Measurements from ENCODE around the gene CASZ1.
A peak's percentile ranks its signal among the peaks of the same experiment; 100 is the strongest.

CASZ1 gene

DNA sequence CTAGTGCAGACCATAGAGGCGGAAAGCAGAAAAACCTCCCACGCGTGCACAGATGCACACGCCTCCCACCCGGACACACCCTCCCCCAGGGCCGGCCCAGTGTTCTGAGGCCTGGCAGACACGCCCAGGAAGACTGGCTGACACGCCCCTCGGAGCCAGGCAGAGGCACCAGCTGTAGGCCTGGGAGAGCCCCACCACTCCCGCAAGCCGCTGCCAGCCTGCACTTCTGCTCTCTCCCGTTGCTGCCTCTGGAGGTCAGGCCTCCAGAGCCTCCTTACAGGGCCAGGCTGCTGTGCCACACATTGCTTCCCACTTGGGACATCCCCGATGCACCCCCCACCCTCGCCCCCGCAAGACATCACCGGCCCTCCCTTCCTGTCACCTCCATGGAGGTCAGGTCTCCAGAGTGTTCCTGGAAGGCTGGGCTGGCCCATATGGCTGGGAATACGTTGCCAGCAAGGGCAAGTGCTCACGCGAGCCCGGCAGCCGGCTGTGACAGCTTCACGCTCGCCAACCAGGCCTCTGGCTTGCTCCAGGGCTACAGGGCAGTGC lies 40.4 kb downstream of the CASZ1 start:
- H3K4me3 ChIP-seq (ENCODE audit: low read depth in 1 of 2, low read length in 2 of 2): no peak overlapping the region
- peak overlapping the region; percentile 4 to 12 for H3K9ac ChIP-seq (ENCODE audit: low read depth in 1 of 2, low read length in 2 of 2)
- H3K9me3 ChIP-seq (ENCODE audit: control insufficient read depth in 1 of 2, low read length in 2 of 2): no peaks in the 10 kb centered on the region
- H3K27me3 ChIP-seq (ENCODE audit: control insufficient read depth in 1 of 2, insufficient read depth in 2 of 2, low read length in 2 of 2): no peaks in the 10 kb centered on the region
- H3K4me1 ChIP-seq (ENCODE audit: control insufficient read depth in 1 of 2, insufficient read depth in 2 of 2, low read length in 2 of 2): peaks cover 56 to 65% of the 10 kb centered on the region in 2 donors
- H3K36me3 ChIP-seq (ENCODE audit: control insufficient read depth in 1 of 2, insufficient read depth in 2 of 2, low read length in 2 of 2): peaks cover 7 to 18% of the 10 kb centered on the region in 2 donors
- peak overlapping the region; percentile 23 for H3K27ac ChIP-seq (ENCODE audit: low read depth, low read length)

DNA sequence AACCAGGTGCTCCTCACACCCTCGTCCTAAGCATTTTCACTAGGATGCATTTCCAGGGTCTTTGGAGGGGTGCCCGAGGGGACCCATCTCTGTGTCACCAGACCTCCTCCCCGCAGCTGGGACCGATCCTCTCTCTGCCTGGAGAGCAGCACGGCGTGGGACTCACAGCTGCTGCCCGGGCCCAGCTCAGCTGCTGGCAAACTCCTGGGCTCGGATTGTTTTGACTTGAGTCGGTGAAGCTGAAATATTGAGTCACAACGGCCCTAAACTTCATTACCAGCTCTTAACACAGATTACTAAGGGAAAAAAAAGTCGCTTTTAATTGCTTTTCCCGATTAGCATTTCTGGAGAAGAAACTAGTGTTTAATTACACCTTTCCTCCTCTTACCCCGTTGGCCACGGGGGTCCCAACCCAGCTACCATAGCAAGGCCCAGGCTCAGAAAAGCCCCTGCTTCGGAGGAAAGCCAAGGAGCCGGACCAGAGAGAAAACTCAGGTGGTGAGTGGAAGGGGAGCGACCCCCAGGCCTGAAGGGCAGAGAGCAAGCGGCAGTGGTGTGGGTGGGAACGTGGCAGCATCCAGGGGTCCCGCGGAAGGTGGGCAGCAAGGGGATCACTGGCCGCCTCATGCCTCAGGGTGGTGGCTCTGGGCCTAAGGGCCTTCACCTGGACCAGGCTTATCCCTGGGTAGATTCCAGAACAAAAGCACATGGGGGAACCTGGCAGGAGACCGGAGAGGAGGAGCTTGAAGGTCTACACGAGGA lies 41.7 kb downstream of the CASZ1 start:
- Histone ChIP-seq H3K4me1 (ENCODE audit: control insufficient read depth in 1 of 2, insufficient read depth in 2 of 2, low read length in 2 of 2) (peaks cover 43 to 52% of the 10 kb centered on the region in 2 donors), H3K9ac (ENCODE audit: low read depth in 1 of 2, low read length in 2 of 2) (no peak overlapping the region), H3K27me3 (ENCODE audit: control insufficient read depth in 1 of 2, insufficient read depth in 2 of 2, low read length in 2 of 2) (no peaks in the 10 kb centered on the region), H3K4me3 (ENCODE audit: low read depth in 1 of 2, low read length in 2 of 2) (no peak overlapping the region), H3K36me3 (ENCODE audit: control insufficient read depth in 1 of 2, insufficient read depth in 2 of 2, low read length in 2 of 2) (peaks cover 0 to 21% of the 10 kb centered on the region in 2 donors), H3K27ac (ENCODE audit: low read depth, low read length) (no peak overlapping the region), H3K9me3 (ENCODE audit: control insufficient read depth in 1 of 2, low read length in 2 of 2) (no peaks in the 10 kb centered on the region)

DNA sequence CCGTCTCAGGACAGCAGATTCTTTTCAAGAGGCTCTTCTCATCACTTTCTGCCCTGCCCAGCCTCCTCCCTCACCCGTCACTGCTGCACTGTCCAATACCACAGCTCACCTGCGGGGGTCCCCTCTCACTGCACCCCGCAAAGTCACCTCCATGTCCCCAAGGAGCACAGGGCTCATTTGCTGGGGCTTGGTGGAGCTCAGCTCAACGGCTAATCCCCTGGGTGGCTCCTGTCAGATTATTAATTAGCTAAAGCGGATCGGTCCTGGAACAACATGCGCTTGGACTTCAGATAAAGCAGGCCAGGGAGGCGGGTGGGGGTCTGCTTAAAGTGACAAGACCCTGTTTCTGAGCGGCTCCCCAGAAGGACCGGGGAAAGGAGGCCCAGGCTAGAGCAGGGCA lies 43.1 kb downstream of the CASZ1 start:
- Histone ChIP-seq H3K4me1 (ENCODE audit: control insufficient read depth in 1 of 2, insufficient read depth in 2 of 2, low read length in 2 of 2) (peaks cover 30 to 38% of the 10 kb centered on the region in 2 donors), H3K4me3 (ENCODE audit: low read depth in 1 of 2, low read length in 2 of 2) (no peak overlapping the region), H3K9me3 (ENCODE audit: control insufficient read depth in 1 of 2, low read length in 2 of 2) (no peaks in the 10 kb centered on the region), H3K27ac (ENCODE audit: low read depth, low read length) (no peak overlapping the region), H3K9ac (ENCODE audit: low read depth in 1 of 2, low read length in 2 of 2) (no peak overlapping the region), H3K36me3 (ENCODE audit: control insufficient read depth in 1 of 2, insufficient read depth in 2 of 2, low read length in 2 of 2) (peaks cover 0 to 26% of the 10 kb centered on the region in 2 donors), H3K27me3 (ENCODE audit: control insufficient read depth in 1 of 2, insufficient read depth in 2 of 2, low read length in 2 of 2) (no peaks in the 10 kb centered on the region)

DNA sequence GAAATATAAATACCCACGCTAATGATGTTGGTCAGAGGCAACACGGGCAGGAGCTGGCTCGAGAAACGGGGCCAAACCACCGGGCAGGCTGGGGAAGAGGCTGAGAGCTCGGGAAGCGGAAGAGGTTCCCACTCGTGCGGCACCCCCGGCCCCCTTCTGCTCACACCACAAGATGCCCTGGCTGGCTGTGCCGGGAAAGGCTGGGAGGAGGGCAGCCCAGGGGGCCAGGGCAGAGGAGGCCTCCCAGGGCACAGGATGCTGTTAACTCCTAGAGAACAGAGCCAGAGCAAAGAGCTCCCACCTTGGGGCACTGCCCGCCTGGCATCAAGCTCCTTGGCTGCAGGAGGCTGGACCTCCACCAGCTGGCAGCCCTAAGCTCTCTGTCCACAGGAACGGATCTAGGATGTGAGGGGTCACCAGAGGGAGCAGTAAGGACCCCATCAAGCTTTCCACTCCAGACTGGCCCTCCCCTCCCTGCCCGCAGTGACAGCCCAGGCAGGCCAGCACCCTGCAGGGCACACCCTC lies 44.8 kb downstream of the CASZ1 start:
- H3K9ac ChIP-seq (ENCODE audit: low read depth in 1 of 2, low read length in 2 of 2): no peak overlapping the region

DNA sequence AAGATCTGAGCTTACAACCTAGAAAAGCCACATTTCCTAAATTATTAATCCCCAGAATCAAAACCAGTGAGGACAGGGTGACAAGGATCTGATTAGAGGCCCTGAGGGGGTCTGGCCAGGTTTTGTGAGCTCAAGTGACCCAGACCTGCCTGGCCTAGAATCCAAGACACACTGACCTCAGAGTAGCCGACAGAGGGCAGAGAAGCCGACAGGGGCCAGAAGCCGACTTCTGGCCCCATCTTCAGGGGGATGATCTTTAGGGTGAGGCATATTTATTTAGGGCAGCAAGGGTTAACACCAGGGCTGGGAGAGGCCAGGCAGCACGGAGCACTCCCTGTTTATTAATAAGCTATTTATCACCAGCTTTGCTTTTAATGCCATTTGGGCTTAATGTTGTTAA lies 45.3 kb downstream of the CASZ1 start:
- Histone ChIP-seq H3K27me3 (ENCODE audit: control insufficient read depth in 1 of 2, insufficient read depth in 2 of 2, low read length in 2 of 2) (no peaks in the 10 kb centered on the region), H3K9ac (ENCODE audit: low read depth in 1 of 2, low read length in 2 of 2) (no peak overlapping the region), H3K4me3 (ENCODE audit: low read depth in 1 of 2, low read length in 2 of 2) (no peak overlapping the region), H3K9me3 (ENCODE audit: control insufficient read depth in 1 of 2, low read length in 2 of 2) (no peaks in the 10 kb centered on the region), H3K27ac (ENCODE audit: low read depth, low read length) (no peak overlapping the region), H3K4me1 (ENCODE audit: control insufficient read depth in 1 of 2, insufficient read depth in 2 of 2, low read length in 2 of 2) (peaks cover 30 to 34% of the 10 kb centered on the region in 2 donors), H3K36me3 (ENCODE audit: control insufficient read depth in 1 of 2, insufficient read depth in 2 of 2, low read length in 2 of 2) (peaks cover 0 to 32% of the 10 kb centered on the region in 2 donors)

More for the DNA sequence above, 44.8 kb downstream of the CASZ1 start:
- Histone ChIP-seq H3K9me3 (ENCODE audit: control insufficient read depth in 1 of 2, low read length in 2 of 2) (no peaks in the 10 kb centered on the region), H3K4me3 (ENCODE audit: low read depth in 1 of 2, low read length in 2 of 2) (no peak overlapping the region), H3K4me1 (ENCODE audit: control insufficient read depth in 1 of 2, insufficient read depth in 2 of 2, low read length in 2 of 2) (peaks cover 30 to 34% of the 10 kb centered on the region in 2 donors), H3K27me3 (ENCODE audit: control insufficient read depth in 1 of 2, insufficient read depth in 2 of 2, low read length in 2 of 2) (no peaks in the 10 kb centered on the region), H3K27ac (ENCODE audit: low read depth, low read length) (no peak overlapping the region), H3K36me3 (ENCODE audit: control insufficient read depth in 1 of 2, insufficient read depth in 2 of 2, low read length in 2 of 2) (peaks cover 0 to 32% of the 10 kb centered on the region in 2 donors)

DNA sequence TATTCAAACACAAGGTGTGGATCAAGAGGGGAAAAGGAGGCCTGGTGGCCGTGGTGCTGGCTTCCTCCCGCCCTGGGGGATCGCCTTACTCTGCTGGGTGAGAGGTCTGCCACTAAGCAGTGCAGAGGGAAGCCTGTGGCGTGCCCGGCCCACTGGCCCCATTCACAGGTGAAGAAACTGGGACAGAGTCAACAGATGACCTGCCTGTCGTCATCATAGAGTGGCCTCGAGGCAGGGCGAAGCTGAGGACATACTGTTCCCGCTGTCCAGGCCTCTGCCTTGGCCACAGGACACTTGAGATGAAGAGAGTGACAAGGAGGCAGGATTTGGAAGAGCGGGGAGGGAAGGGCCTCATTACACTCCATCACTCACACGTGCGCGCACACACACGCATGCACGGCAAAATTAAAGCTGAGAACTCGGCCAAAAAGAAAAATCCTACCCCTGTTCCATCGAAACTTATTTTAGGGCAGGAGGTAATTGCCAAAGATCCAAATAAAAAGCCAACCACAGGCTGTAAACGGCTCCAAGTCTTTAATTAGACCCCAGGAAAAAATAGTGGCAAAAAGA lies 50.5 kb downstream of the CASZ1 start:
- Histone ChIP-seq H3K27me3 (ENCODE audit: control insufficient read depth in 1 of 2, insufficient read depth in 2 of 2, low read length in 2 of 2) (no peaks in the 10 kb centered on the region), H3K9me3 (ENCODE audit: control insufficient read depth in 1 of 2, low read length in 2 of 2) (no peaks in the 10 kb centered on the region), H3K9ac (ENCODE audit: low read depth in 1 of 2, low read length in 2 of 2) (no peak overlapping the region), H3K36me3 (ENCODE audit: control insufficient read depth in 1 of 2, insufficient read depth in 2 of 2, low read length in 2 of 2) (peaks cover 0 to 17% of the 10 kb centered on the region in 2 donors), H3K4me1 (ENCODE audit: control insufficient read depth in 1 of 2, insufficient read depth in 2 of 2, low read length in 2 of 2) (peaks cover 48 to 56% of the 10 kb centered on the region in 2 donors), H3K4me3 (ENCODE audit: low read depth in 1 of 2, low read length in 2 of 2) (no peak overlapping the region), H3K27ac (ENCODE audit: low read depth, low read length) (no peak overlapping the region)

DNA sequence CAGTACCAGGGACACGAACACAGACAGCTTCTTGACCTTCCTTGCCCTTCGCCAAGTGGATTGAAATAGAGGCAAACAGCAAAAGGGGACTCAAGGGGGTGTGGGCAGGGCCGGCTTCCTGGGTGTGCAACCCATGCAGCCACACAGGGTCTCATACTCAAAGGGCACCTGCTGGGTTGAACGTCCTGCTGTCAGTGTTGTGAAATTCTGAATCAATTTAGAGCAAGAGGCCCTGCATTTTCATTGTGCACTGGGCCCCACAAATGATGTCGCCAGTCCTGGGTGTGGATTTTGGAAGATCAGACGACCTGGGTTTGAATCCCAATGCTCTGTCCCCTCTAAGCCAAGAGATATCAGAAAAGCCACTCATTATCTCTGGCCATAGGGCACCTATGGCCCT lies 51.1 kb downstream of the CASZ1 start:
- Histone ChIP-seq H3K27ac (ENCODE audit: low read depth, low read length) (no peak overlapping the region), H3K9ac (ENCODE audit: low read depth in 1 of 2, low read length in 2 of 2) (no peak overlapping the region), H3K9me3 (ENCODE audit: control insufficient read depth in 1 of 2, low read length in 2 of 2) (no peaks in the 10 kb centered on the region), H3K36me3 (ENCODE audit: control insufficient read depth in 1 of 2, insufficient read depth in 2 of 2, low read length in 2 of 2) (peaks cover 0 to 17% of the 10 kb centered on the region in 2 donors), H3K27me3 (ENCODE audit: control insufficient read depth in 1 of 2, insufficient read depth in 2 of 2, low read length in 2 of 2) (no peaks in the 10 kb centered on the region), H3K4me3 (ENCODE audit: low read depth in 1 of 2, low read length in 2 of 2) (no peak overlapping the region), H3K4me1 (ENCODE audit: control insufficient read depth in 1 of 2, insufficient read depth in 2 of 2, low read length in 2 of 2) (peaks cover 50 to 56% of the 10 kb centered on the region in 2 donors)

DNA sequence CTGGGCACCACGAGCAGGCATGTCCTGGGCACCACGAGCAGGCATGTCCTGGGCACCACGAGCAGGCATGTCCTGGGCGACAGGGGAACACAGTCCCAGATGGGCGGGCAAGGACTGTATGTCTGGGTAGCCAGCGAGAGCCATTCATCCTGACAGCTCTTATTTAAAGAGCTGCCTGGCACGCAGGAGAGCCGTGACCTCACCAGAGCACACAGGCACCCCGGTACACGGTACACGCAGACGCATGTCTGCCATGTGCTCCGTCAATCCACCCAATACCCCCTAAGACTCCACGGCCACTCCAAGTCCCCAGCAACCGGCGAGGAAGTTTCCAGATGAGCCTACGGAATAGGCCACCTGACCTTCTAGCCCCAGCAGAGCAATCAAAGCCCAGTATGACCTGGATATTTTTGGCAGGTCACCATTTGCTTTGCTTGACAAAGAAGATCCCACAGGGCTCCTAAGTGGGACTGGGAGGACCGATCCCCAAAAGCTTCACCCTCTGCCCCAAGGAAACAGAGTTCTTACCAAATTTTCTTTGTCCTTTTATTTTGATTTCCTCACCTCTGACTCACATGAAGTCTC lies 51.7 kb downstream of the CASZ1 start:
- Histone ChIP-seq H3K4me1 (ENCODE audit: control insufficient read depth in 1 of 2, insufficient read depth in 2 of 2, low read length in 2 of 2) (peaks cover 57 to 62% of the 10 kb centered on the region in 2 donors), H3K27me3 (ENCODE audit: control insufficient read depth in 1 of 2, insufficient read depth in 2 of 2, low read length in 2 of 2) (no peaks in the 10 kb centered on the region), H3K27ac (ENCODE audit: low read depth, low read length) (no peak overlapping the region), H3K36me3 (ENCODE audit: control insufficient read depth in 1 of 2, insufficient read depth in 2 of 2, low read length in 2 of 2) (peaks cover 0 to 15% of the 10 kb centered on the region in 2 donors), H3K9ac (ENCODE audit: low read depth in 1 of 2, low read length in 2 of 2) (no peak overlapping the region), H3K4me3 (ENCODE audit: low read depth in 1 of 2, low read length in 2 of 2) (no peak overlapping the region), H3K9me3 (ENCODE audit: control insufficient read depth in 1 of 2, low read length in 2 of 2) (no peaks in the 10 kb centered on the region)

DNA sequence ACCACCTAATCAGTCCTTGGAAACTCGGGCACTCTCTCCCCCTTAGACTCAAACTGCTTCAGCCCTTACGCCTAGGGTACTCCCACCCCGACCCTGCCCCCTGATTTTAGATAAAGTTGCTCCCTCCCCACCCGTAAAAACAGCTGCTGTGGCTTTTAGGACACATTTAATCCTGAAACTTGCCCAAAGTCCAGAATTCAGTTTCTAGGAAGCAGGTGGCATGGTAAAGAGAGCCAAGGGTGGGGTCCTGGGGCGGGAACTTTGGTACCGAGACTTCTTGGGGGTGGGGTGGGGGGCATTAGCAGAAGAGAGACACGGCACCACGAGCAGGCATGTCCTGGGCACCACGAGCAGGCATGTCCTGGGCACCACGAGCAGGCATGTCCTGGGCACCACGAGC lies 52.4 kb downstream of the CASZ1 start:
- H3K36me3 ChIP-seq (ENCODE audit: control insufficient read depth in 1 of 2, insufficient read depth in 2 of 2, low read length in 2 of 2): peaks cover 0 to 11% of the 10 kb centered on the region in 2 donors
- H3K27ac ChIP-seq (ENCODE audit: low read depth, low read length): no peak overlapping the region
- no peaks in the 10 kb centered on the region for H3K27me3 ChIP-seq (ENCODE audit: control insufficient read depth in 1 of 2, insufficient read depth in 2 of 2, low read length in 2 of 2)
- H3K9ac ChIP-seq (ENCODE audit: low read depth in 1 of 2, low read length in 2 of 2): no peak overlapping the region
- H3K4me3 ChIP-seq (ENCODE audit: low read depth in 1 of 2, low read length in 2 of 2): no peak overlapping the region
- no peaks in the 10 kb centered on the region for H3K9me3 ChIP-seq (ENCODE audit: control insufficient read depth in 1 of 2, low read length in 2 of 2)
- H3K4me1 ChIP-seq (ENCODE audit: control insufficient read depth in 1 of 2, insufficient read depth in 2 of 2, low read length in 2 of 2): peaks cover 64 to 69% of the 10 kb centered on the region in 2 donors

DNA sequence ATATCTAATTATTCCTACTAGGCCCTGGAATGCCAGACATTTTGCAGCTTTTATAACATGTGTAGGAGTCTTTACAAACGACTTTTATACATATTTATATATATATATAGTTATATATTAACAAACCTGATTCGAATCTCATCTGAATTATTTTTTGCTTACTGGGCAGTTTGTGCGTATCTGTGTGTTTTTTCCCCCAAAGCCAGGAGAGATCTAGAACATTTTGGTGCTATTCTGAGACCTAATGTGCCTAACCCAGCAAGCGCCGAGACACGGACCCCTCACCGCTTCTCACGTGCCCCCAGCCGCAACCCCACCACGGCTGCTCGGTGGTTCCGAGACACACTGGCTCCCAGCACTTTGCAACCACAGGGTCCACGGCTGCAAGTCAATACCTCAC lies 54.8 kb downstream of the CASZ1 start:
- H3K4me1 ChIP-seq (ENCODE audit: control insufficient read depth in 1 of 2, insufficient read depth in 2 of 2, low read length in 2 of 2): peaks cover 76 to 81% of the 10 kb centered on the region in 2 donors
- H3K9me3 ChIP-seq (ENCODE audit: control insufficient read depth in 1 of 2, low read length in 2 of 2): no peaks in the 10 kb centered on the region
- no peaks in the 10 kb centered on the region for H3K27me3 ChIP-seq (ENCODE audit: control insufficient read depth in 1 of 2, insufficient read depth in 2 of 2, low read length in 2 of 2)
- H3K4me3 ChIP-seq (ENCODE audit: low read depth in 1 of 2, low read length in 2 of 2): no peak overlapping the region
- H3K9ac ChIP-seq (ENCODE audit: low read depth in 1 of 2, low read length in 2 of 2): no peak overlapping the region
- H3K36me3 ChIP-seq (ENCODE audit: control insufficient read depth in 1 of 2, insufficient read depth in 2 of 2, low read length in 2 of 2): no peaks in the 10 kb centered on the region
- H3K27ac ChIP-seq (ENCODE audit: low read depth, low read length): no peak overlapping the region

Data from duodenal mucosa (tissue), 2 donors.